Stimulated activated CD8-positive, alpha-beta memory T cell treated with anti-CD3 and anti-CD28 coated beads, Interleukin-2, amount 100 ng/mL, for 1 hour (primary cell): ENCODE results near the gene UNC93B1.

Experiments
- DNase-seq, 2 donors: peaks; one replicate each; pipeline ENCODE4 v3.0.0-alpha.2; 2020; ENCODE audit warnings: low read depth in 2 of 2

The UNC93B1 gene

GRCh38 chr11:68022531-68022930, 18.6 kb upstream of the UNC93B1 start:
- DNase-seq, result no peak

DNA sequence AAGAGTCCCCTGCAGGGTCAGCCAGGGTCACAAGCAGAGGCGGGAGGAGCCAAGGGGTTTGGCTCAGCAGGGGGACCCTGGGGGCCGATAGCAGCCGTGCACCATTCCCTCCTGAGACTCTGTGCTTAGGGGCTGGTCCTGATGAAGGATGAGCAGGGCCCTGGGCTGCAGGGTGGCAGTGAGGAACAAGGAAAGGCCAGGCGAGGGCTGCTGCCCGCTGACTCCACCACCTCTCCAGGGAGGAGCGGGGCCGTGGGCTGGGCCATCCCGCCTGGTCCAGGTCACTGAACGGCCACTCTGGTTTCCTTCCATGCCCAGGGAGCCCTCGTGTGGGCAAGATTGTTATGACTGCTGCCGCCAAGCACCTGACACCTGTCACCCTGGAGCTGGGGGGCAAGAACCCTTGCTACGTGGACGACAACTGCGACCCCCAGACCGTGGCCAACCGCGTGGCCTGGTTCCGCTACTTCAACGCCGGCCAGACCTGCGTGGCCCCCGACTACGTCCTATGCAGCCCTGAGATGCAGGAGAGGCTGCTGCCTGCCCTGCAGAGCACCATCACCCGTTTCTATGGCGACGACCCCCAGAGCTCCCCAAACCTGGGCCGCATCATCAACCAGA, 17.4 kb upstream of the UNC93B1 start:
- no peak for DNase-seq

GRCh38 chr11:68020575-68020974, 16.7 kb upstream of the UNC93B1 start:
- DNase-seq, result no peak

DNA sequence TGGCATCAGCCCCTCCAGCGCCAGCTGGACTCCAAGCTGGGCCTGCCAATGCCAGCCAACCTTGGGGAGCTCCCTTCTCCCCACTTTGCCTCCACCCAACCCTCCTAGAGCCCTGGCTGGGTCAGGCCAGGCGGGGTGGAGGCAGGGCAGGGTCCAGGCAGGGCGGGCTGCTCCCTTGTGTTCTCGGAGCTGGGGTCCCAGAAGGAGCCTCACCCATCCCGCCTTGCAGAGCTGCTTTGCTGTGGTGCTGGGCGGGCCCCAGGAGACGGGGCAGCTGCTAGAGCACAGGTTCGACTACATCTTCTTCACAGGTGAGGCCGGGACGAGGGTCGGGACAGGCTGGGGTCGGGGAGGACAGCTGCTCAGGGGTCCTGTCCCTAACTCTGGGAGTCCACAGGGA, 15.6 kb upstream of the UNC93B1 start:
- DNase-seq, result no peak

- DNase-seq, result no peak
Measured at GRCh38 chr11:68018730-68019190, 14.9 kb upstream of the UNC93B1 start.

- no peak for DNase-seq
Measured at GRCh38 chr11:68017980-68018729, 14.3 kb upstream of the UNC93B1 start.

GRCh38 chr11:68016904-68017817, 13.3 kb upstream of the UNC93B1 start:
- DNase-seq, result no peak

- no peak for DNase-seq
Measured at GRCh38 chr11:68016161-68016903, 12.4 kb upstream of the UNC93B1 start.

DNA sequence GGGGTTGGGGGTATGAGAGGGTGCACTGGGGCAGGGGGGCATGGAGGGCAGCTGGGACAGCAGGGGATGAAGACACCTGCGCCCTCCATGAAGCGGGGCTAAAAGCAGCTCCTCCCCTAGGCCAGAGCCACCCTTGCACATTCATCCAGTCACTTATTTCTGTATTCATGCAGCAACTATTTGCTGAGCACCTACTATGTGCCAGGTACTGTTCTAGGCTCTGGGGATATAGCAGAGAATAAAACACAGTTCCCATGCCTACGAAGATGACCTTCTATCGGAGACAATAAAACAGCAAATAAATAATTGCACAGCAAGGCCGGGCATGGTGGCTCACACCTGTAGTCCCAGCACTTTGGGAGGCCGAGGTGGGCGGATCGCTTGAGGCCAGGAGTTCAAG, 11.6 kb upstream of the UNC93B1 start:
- DNase-seq, result no peak

- DNase-seq, result no peak
Measured at GRCh38 chr11:68014947-68015447, 11.1 kb upstream of the UNC93B1 start.

DNA sequence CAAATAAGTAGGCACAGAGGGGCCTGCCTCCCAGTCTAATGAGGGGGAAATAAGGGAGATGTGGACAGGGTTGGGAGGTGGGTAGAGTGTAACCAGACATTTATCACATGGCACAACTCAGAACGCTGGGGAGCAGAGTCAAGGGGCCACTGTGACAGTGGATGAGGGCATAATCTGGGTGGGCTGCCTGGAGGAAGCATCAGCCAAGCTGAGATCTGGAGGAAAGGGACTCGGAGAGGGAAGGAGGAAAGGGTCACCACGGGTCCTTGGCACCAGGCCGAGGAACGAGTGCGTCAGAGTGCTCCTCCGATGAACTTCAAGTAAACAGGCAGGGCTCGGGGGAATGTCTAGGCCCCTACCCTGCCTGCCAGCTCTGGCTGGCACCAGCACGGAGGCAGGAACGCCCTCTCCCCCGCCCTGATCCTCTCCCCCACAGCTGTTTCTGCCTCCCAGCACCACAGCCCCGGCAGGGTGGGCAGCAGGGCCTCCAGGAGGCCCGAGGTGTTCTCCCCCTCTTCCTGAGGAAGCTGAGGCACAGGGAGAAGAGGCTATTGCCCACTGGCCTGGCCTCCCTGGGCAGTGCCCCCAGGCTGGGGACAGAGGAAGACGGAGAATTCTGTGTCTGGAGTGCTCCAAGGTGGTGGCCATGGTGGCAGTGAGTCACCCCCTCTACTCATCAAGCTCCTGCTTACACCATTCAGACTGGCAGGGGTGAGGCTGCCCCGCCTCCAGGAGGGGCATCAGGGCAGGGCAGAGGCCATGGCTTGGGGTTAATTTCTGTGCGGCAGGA, 10.5 kb upstream of the UNC93B1 start:
- DNase-seq, result no peak

- DNase-seq, result no peak
Measured at GRCh38 chr11:68013611-68014156, 9.8 kb upstream of the UNC93B1 start.

GRCh38 chr11:68012843-68013610, 9.1 kb upstream of the UNC93B1 start:
- DNase-seq, result no peak

- DNase-seq, result no peak
Measured at GRCh38 chr11:68012044-68012842, 8.3 kb upstream of the UNC93B1 start.

DNA sequence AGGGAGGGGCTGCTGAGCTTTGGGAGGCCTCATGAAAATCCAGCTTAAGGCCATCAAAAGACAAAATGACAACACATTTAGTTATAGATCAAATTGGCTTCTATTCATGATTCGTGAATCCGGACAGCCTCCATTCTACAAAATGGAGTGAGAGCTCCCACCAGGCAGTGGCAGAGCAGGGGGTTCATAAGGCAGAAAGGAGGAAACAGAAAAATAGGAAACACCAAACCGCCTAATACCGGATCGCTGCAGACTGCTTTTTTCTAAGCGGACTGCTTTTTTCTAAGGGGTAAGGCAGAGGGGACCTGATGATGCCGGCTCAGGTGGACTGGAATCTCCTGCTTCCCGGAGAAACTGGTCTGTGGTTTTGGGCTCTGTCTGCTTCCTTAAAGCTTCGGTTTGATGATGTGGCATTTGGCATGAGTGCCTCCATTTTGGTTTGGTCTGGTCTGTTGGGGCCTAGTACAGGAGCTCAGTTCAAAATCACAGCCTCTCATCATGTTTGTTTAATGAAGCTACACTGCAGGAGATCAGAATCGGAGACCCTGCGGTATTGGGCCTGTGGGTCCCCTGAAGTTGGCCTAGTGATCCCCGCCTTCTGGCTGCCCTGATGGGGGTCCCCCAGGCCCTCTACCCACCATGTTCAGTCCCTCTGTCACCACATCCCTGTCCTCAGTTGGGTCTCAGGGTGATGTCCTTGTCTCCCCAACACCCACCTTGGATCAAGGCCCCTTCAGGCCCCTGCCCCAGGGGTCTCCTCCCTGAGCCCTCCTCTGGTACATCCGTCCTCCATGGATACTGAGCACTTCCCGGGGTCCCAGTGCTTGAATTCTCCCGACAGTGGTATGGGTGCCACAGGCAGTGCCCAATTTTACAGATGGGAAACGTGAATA, 7.4 kb upstream of the UNC93B1 start:
- no peak for DNase-seq

GRCh38 chr11:68010090-68011041, 6.5 kb upstream of the UNC93B1 start, which contains the start of gene ALDH3B1:
TSS of gene ALDH3B1 (plus strand) at chr11:68010327. CDS start at chr11:68015298, 4,971 bp downstream.
- DNase-seq, result no peak
